ENCODE measurements around the gene PROM1. TPM values are rescaled to one million over a fixed set of nuclear protein-coding genes. Genes with fewer than 3 reads are reported as not detected.

PROM1 gene
- total RNA-seq, 1 experiment from 2014 or later: 65.1 TPM

GRCh38 chr4:16077786-16078185 is 6.0 kb downstream of the PROM1 start (continued):
- TF ChIP-seq, protein P1, sequence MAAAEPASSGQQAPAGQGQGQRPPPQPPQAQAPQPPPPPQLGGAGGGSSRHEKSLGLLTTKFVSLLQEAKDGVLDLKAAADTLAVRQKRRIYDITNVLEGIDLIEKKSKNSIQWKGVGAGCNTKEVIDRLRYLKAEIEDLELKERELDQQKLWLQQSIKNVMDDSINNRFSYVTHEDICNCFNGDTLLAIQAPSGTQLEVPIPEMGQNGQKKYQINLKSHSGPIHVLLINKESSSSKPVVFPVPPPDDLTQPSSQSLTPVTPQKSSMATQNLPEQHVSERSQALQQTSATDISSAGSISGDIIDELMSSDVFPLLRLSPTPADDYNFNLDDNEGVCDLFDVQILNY (CRISPR knock-in tag; IDR thresholded peaks at IDR 0.05): no peak

- Mint-ChIP-seq H3K36me3 (peaks cover 40% of the 10 kb centered on the region), H3K4me3 (no peak overlapping the region), H3K27me3 (ENCODE audit: low read depth) (no peaks in the 10 kb centered on the region), H3K9me3 (no peaks in the 10 kb centered on the region), H3K4me1 (peaks cover 74% of the 10 kb centered on the region), H3K27ac (peak overlapping the region; percentile 22; the same call in 1 of the 2 replicates)
- TF ChIP-seq CTCF (IDR thresholded peaks at IDR 0.05) (no peak), E2F1 (CRISPR knock-in tag; IDR thresholded peaks at IDR 0.05) (no peak), JAZF1 (CRISPR knock-in tag; IDR thresholded peaks at IDR 0.05) (no peak)
- ChIA-PET CTCF (interaction anchor here (1.3 kb wide), 1 partner anchor 270 kb away, joined by 3 read pairs; no protein-coding TSS in a partner anchor), POLR2A (no interaction called here)
- ATAC-seq: peak; percentile 55
- no peak for DNase-seq (ENCODE audit: low spot score)
These were observed 7.7 kb downstream of the PROM1 start for GRCh38 chr4:16075975-16076757.

DNA sequence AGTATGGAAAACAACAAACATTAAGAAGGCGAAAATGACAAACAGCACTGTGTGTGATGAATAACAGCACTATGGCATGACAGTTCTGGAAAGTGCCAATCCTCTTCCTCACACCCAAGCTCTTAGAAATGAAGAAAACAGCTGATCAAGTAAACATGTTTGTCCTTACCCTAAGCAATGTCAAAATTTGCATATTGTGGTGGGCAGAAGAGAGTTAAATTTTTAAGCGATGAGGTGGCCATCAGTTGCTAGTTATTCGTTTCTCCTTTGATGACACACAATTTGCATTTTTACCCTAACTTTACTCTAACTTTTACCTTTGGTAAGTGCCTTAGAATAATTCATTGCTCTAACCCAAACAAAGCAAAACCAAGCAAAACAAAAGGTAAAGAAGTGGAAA is 8.8 kb downstream of the PROM1 start:
- CTCF ChIA-PET: interaction anchor here (1.3 kb wide), 1 partner anchor 269 kb away, joined by 3 read pairs; no protein-coding TSS in a partner anchor
- H3K36me3 Mint-ChIP-seq: peaks cover 48% of the 10 kb centered on the region

More for the DNA sequence above, 8.8 kb downstream of the PROM1 start:
- Mint-ChIP-seq H3K9me3 (no peaks in the 10 kb centered on the region), H3K4me3 (no peak overlapping the region), H3K27ac (no peak overlapping the region), H3K27me3 (ENCODE audit: low read depth) (no peaks in the 10 kb centered on the region), H3K4me1 (peaks cover 84% of the 10 kb centered on the region)
- no peak for TF ChIP-seq ARID4B (CRISPR knock-in tag; IDR thresholded peaks at IDR 0.05; ENCODE audit: borderline replicate concordance)
- TF ChIP-seq SMAD4 (CRISPR knock-in tag; IDR thresholded peaks at IDR 0.05): no peak
- no peak for TF ChIP-seq MXD4 (CRISPR knock-in tag; IDR thresholded peaks at IDR 0.05; ENCODE audit: borderline replicate concordance)
- TF ChIP-seq NFYB (CRISPR knock-in tag; conservative IDR thresholded peaks at IDR 0.05; ENCODE audit: low read depth): no peak
- TF ChIP-seq KAT7 (CRISPR knock-in tag; IDR thresholded peaks at IDR 0.05; ENCODE audit: borderline replicate concordance): no peak
- TF ChIP-seq E2F1 (CRISPR knock-in tag; IDR thresholded peaks at IDR 0.05): no peak
- no peak for TF ChIP-seq ZNF121 (CRISPR knock-in tag; IDR thresholded peaks at IDR 0.05)
- TF ChIP-seq, protein P2, sequence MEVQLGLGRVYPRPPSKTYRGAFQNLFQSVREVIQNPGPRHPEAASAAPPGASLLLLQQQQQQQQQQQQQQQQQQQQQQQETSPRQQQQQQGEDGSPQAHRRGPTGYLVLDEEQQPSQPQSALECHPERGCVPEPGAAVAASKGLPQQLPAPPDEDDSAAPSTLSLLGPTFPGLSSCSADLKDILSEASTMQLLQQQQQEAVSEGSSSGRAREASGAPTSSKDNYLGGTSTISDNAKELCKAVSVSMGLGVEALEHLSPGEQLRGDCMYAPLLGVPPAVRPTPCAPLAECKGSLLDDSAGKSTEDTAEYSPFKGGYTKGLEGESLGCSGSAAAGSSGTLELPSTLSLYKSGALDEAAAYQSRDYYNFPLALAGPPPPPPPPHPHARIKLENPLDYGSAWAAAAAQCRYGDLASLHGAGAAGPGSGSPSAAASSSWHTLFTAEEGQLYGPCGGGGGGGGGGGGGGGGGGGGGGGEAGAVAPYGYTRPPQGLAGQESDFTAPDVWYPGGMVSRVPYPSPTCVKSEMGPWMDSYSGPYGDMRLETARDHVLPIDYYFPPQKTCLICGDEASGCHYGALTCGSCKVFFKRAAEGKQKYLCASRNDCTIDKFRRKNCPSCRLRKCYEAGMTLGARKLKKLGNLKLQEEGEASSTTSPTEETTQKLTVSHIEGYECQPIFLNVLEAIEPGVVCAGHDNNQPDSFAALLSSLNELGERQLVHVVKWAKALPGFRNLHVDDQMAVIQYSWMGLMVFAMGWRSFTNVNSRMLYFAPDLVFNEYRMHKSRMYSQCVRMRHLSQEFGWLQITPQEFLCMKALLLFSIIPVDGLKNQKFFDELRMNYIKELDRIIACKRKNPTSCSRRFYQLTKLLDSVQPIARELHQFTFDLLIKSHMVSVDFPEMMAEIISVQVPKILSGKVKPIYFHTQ (CRISPR knock-in tag; IDR thresholded peaks at IDR 0.05): no peak
- TF ChIP-seq FOXK1 (CRISPR knock-in tag; IDR thresholded peaks at IDR 0.05): no peak
- POLR2A ChIA-PET: no interaction called here
- ATAC-seq: no peak
- no peak for DNase-seq (ENCODE audit: low spot score)
